Measurements from ENCODE around the gene GATAD2B.

Gene GATAD2B

GRCh38 chr1:153833171-153833570 is 89.6 kb downstream of the GATAD2B start:
- DNase-seq (ENCODE audit: low spot score) = peak; percentile 65

GRCh38 chr1:153832293-153832692 is 90.5 kb downstream of the GATAD2B start:
- no peak for DNase-seq (ENCODE audit: low spot score)

GRCh38 chr1:153831026-153831425 is 91.7 kb downstream of the GATAD2B start:
- DNase-seq (ENCODE audit: low spot score) = no peak

DNA sequence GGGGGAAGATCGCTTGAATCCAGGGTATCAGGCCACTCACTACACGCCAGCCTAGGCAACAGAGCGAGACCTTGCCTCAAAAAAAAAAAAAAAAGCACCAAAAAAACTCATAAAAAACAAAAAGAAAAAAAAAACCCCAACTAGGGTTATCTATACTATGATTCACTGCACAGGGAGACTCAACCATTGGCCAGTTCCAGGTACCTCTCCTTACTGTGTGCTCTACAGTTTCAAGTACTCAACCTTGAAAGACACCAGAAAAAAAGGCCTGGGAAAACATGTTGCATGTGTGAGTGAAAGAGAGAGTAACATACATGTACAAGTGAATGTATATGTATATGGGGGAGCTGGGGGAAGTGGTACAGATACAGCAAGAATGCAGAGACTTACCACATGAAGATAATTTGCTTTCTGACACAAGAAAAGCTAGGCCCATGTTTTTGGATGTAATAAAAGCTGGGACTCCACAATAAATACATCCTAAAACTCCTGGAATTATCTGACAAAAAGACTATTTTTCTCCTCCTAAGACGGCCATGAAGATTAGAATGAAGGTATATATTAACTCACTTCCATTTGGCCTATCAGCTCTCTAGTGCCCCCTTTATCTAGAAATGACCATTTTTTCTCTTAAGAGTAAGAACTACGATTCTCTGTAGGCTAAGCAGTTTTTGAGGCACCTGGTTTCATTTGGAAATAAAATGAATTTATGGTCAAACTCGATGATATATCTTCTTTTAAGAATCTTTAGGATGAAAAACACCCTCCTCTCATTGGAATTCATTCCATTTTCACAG is 95.4 kb downstream of the GATAD2B start:
- DNase-seq (ENCODE audit: low spot score) = no peak

DNA sequence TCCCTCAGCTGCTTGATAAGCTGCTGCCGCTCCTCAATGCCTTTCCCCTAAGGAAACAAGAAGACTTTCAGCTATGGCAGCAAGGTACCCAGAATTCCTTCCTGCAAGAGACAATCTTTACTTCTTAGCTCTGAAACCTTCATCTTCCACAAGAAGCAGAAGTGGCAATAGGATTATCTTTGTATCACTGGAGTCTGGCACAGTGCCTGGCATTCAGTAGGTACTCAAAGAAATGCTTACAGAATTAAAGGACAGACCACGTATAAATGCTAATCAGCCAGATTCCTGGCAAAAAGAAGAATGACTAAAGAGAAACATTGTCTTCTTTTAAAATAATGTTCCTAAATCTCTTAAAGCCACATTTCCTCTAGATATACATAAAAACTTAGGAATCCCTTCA is 103.9 kb downstream of the GATAD2B start:
- no peak for DNase-seq (ENCODE audit: low spot score)

- no peak for DNase-seq (ENCODE audit: low spot score)
These were observed 106.4 kb downstream of the GATAD2B start for GRCh38 chr1:153816283-153816889.

- DNase-seq (ENCODE audit: low spot score) = no peak
These were observed 116.7 kb downstream of the GATAD2B start for GRCh38 chr1:153805886-153806719.

GRCh38 chr1:153805042-153805745 is 117.6 kb downstream of the GATAD2B start:
- DNase-seq (ENCODE audit: low spot score) = peak; percentile 54

DNA sequence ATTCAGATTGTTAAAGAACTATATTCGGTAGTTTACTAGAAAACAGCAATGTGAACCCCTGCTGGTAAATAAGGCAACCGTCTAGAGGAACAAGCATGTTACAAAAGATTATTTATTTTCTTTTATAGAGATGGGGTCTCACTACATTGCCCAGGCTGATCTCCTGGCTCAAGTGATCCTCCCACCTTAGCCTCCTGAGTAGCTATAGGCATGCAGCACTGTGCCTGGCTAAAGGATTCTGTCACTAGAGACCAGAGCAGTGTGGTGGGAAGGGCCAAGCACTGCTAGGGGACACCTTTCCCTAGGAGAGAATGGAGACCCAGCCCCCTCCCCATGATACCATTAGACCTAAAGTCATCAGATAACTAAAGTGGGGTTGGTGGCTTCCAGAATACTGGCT is 118.7 kb downstream of the GATAD2B start:
- DNase-seq (ENCODE audit: low spot score) = no peak

DNA sequence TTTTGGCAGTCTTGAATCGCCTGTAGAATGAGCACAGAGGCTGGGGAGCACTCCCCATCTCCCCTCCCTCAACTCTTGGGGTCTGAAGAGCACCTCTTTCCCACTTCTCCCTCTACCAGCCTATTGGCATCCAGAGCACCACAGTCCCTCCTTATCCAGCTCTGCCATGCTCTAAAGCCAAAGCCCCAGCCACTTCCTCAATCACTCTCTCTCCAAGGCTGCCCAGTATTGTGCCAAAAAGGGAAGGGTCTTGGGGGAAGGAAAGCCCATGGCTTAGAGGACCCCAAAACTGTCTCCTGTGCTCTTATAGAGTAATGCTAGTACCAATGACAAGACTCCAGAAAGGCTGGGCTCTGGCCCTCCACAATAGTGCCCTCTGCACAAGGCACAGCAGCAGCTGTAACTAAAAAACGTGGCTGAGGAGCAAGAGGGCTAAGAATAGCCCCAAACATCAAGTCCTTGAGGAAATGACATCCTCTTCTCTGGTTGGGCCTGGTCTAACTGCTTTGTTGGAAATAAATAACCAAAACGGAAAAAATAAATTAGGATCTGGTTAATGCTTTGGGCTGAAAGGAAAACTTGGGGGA is 119.2 kb downstream of the GATAD2B start:
- DNase-seq (ENCODE audit: low spot score) = no peak

DNA sequence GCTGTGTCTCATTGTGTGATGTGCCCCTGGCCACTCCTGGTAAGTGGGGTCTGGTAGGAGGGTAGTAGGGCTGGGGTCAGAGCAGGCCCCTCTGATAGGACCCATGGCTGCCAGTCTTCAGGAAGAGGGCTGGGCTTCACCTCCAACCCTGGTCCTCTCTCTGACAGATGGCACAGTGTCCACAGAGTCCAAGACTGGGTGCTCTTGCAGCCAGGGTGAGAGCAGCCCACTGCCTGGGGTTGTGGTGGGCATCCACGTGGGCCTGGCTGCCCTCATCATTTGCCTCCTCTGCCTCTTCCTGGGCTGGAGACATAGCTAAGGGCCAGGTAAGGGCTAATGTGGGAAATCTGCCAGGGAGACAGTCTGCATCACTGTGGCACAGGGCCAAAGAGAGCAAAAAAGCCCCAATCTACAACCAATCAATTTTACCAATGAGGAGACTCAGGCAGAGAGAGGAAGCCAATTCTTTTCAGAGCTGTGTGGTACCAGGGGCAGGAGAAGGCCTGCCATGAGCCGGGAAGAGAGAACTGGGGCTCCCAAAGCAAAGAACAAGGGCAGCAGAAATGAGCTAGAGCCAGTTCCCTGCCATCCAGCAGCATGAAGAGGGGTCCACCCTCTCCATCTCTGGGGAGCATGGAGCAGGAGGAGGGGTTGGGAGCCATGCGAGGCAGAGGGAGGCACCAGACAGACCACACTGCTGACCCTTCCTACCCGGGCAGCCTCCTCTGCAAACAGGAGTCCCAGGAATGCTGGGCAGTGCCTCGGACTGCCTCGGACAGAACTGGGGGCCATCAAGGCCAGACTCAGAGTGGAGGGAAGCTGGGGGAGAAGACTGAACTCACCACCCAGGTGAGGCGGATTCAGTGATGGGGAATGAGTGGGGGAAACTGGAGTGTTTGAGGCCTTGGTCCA is 120.7 kb downstream of the GATAD2B start:
- DNase-seq (ENCODE audit: low spot score) = no peak

- DNase-seq (ENCODE audit: low spot score) = no peak
These were observed 121.6 kb downstream of the GATAD2B start for GRCh38 chr1:153801028-153801625.

GRCh38 chr1:153800516-153800915 is 122.3 kb downstream of the GATAD2B start:
- DNase-seq (ENCODE audit: low spot score) = no peak

GRCh38 chr1:153799566-153800465 is 123.0 kb downstream of the GATAD2B start:
- no peak for DNase-seq (ENCODE audit: low spot score)

GRCh38 chr1:153799016-153799415 is 123.8 kb downstream of the GATAD2B start:
- DNase-seq (ENCODE audit: low spot score) = no peak

GRCh38 chr1:153798468-153798780 is 124.3 kb downstream of the GATAD2B start:
- no peak for DNase-seq (ENCODE audit: low spot score)

DNA sequence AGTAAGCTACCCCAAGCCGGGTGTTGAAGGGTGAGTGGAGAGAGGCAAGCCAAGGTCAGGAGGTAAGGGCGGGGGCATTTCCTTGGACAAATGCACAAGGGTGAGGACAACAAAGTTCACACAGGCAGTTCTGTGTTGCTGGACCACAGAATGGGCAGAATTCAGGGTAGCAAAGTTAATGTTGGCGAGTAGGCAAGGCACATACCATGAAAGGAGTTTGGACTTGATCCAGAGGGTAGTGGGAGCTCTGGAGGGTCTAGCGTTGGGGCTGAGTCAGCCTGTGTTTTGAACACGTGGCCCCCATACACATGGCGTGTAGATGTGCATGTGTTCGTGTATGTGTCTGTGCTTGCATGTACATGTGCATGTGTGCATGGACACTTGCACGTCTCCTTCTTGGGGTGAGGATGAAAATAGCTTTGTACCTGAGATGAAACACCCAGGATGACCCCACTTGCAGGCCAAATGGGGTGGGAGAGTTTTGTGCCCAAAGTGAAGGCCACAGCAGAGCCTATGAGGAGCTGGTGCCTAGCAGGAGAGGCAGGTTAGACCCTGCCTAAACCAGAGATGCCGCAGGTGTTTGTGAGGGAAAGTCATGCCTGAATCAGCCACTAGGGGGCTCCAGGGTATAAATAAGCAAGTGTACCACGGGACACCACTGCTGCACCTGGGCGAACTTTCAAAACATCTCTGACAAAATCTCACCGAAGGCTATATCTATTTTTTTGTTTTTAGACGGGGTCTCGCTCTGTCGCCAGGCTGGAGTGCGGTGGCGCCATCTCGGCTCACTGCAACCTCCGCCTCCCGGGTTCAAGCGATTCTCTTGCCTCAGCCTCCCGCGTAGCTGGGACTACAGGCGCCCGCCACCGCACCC is 125.7 kb downstream of the GATAD2B start:
- DNase-seq (ENCODE audit: low spot score) = peak; percentile 74
